Testis (tissue), 2 donors: ENCODE results near the gene SLC35D2.

Source experiments
- POLR2A ChIP-seq: fragments of 450-650 bp; IDR thresholded peaks from one replicate; pipeline ENCODE4 v1.6.1; 2017; ENCODE audit warnings: antibody characterized with exemption, mild to moderate bottlenecking, moderate library complexity
- TF ChIP-seq, protein P1 (sequence below), 3 experiments: fragments of 450-650 bp in 2 of 3; fragments of 200-600 bp in 1 of 3; sonication (generic) in 1 of 3; IDR thresholded peaks; one replicate each; pipeline ENCODE4 v1.5.1; 2016 to 2019; ENCODE audit warnings: antibody characterized with exemption in 3 of 3, mild to moderate bottlenecking in 2 of 3, moderate library complexity in 1 of 3

DNA sequence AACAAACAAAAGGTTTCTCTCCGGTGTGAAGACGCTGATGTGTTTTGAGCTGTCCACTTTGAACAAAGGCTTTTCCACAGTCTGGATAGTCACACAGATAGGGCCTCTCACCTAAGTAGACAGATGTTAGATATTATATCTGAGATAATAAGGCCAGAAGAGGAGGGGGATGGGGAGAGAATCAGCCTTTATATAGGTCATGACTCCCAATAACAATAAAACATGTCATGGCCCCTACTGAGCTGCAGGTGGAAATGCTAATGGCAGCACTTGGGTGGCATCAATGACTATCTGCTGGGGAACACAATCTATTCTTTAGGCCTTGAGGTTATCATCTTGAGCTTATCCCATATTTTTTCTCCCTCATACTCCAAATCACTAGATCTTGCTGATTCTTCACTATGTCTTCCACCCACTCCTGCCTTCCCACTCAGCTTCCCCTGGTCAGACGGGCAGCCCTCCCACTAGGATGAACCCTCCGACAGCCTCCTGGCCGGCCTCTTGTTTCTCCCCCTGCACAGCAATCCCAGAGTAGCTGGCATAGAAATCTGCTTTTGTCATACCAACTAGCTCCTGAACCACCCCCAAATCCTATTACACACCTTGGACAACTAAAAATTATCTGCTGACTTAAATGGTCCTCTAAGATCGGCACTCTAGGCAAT lies 11.5 kb upstream of the SLC35D2 start:
- TF ChIP-seq, protein P1, sequence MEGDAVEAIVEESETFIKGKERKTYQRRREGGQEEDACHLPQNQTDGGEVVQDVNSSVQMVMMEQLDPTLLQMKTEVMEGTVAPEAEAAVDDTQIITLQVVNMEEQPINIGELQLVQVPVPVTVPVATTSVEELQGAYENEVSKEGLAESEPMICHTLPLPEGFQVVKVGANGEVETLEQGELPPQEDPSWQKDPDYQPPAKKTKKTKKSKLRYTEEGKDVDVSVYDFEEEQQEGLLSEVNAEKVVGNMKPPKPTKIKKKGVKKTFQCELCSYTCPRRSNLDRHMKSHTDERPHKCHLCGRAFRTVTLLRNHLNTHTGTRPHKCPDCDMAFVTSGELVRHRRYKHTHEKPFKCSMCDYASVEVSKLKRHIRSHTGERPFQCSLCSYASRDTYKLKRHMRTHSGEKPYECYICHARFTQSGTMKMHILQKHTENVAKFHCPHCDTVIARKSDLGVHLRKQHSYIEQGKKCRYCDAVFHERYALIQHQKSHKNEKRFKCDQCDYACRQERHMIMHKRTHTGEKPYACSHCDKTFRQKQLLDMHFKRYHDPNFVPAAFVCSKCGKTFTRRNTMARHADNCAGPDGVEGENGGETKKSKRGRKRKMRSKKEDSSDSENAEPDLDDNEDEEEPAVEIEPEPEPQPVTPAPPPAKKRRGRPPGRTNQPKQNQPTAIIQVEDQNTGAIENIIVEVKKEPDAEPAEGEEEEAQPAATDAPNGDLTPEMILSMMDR (IDR thresholded peaks at IDR 0.05): no peak
- no peak for TF ChIP-seq POLR2A
